GM19240 (cell line): ENCODE data around the gene CYP4F2.
A peak's percentile ranks its signal among the peaks of the same experiment; 100 is the strongest.
"Not testable (repeated sequence)": the region's sequence is repeated elsewhere in the genome, so short reads cannot be mapped to it uniquely, and the experiment has no call there.

ENCODE experiments used
- DNase-seq: peaks from one replicate; pipeline ENCODE4 v3.0.0; 2011; ENCODE audit warnings: low spot score; ENCODE audit not compliant: insufficient read length

Gene CYP4F2

GRCh38 chr19:15900032-15900431 is 2.2 kb upstream of the CYP4F2 start:
- DNase-seq, result not testable (repeated sequence)

- DNase-seq, result not testable (repeated sequence)
Measured at GRCh38 chr19:15899561-15899960, 1.7 kb upstream of the CYP4F2 start.

GRCh38 chr19:15897026-15897737 is 692 bp downstream of the CYP4F2 start:
- DNase-seq, result no peak

GRCh38 chr19:15895876-15896430 is 1.9 kb downstream of the CYP4F2 start:
- no peak for DNase-seq

GRCh38 chr19:15894359-15894758 is 3.5 kb downstream of the CYP4F2 start:
- no peak for DNase-seq

GRCh38 chr19:15893477-15893876 is 4.4 kb downstream of the CYP4F2 start:
- DNase-seq, result no peak

- DNase-seq, result no peak
Measured at GRCh38 chr19:15892012-15892411, 5.9 kb downstream of the CYP4F2 start.

- DNase-seq, result no peak
Measured at GRCh38 chr19:15891434-15891833, 6.4 kb downstream of the CYP4F2 start.

GRCh38 chr19:15889339-15889738 is 8.5 kb downstream of the CYP4F2 start:
- not testable (repeated sequence) for DNase-seq

- DNase-seq, result no peak
Measured at GRCh38 chr19:15885919-15886318, 12.0 kb downstream of the CYP4F2 start.

- DNase-seq, result no peak
Measured at GRCh38 chr19:15885167-15885566, 12.7 kb downstream of the CYP4F2 start.

- not testable (repeated sequence) for DNase-seq
Measured at GRCh38 chr19:15883329-15883728, 14.5 kb downstream of the CYP4F2 start.

GRCh38 chr19:15874821-15875474 is 22.9 kb downstream of the CYP4F2 start:
- no peak for DNase-seq

- DNase-seq, result not testable (repeated sequence)
Measured at GRCh38 chr19:15873771-15874170, 24.1 kb downstream of the CYP4F2 start.

- DNase-seq, result no peak
Measured at GRCh38 chr19:15871570-15871969, 26.3 kb downstream of the CYP4F2 start.

- no peak for DNase-seq
Measured at GRCh38 chr19:15869873-15870272, 28.0 kb downstream of the CYP4F2 start.

GRCh38 chr19:15869109-15869555 is 28.7 kb downstream of the CYP4F2 start:
- peak; percentile 48 for DNase-seq

- no peak for DNase-seq
Measured at GRCh38 chr19:15866636-15867035, 31.2 kb downstream of the CYP4F2 start.

- DNase-seq, result no peak
Measured at GRCh38 chr19:15864824-15865223, 33.0 kb downstream of the CYP4F2 start.

- DNase-seq, result no peak
Measured at GRCh38 chr19:15863272-15863671, 34.6 kb downstream of the CYP4F2 start.

GRCh38 chr19:15862444-15862843 is 35.4 kb downstream of the CYP4F2 start:
- no peak for DNase-seq

- no peak for DNase-seq
Measured at GRCh38 chr19:15860522-15860921, 37.4 kb downstream of the CYP4F2 start.

GRCh38 chr19:15859187-15859586 is 38.7 kb downstream of the CYP4F2 start:
- DNase-seq, result no peak
